G401 (cell line): ENCODE data around the gene CYP4F2. TPM values are rescaled to one million over a fixed set of nuclear protein-coding genes. Genes with fewer than 3 reads are reported as not detected.
"Not testable (repeated sequence)": the region's sequence is repeated elsewhere in the genome, so short reads cannot be mapped to it uniquely, and the experiment has no call there.

Source experiments
- DNase-seq: peaks from one replicate; pipeline ENCODE4 v3.0.0-alpha.2; 2015; ENCODE audit warnings: low spot score
- in situ Hi-C: cut with HindIII; loops from 2 replicates; pipeline ENCODE4 v1.10.0; 2016; ENCODE audit warnings: low sequenced_read_pairs, mixed read lengths
- total RNA-seq: library from RNA; depleted of rRNA; stranded (reverse); fragments of >200 nt; shearing (Covaris generic); gene quantifications from 2 replicates; pipeline ENCODE4 v1.2.3, GENCODE V29; 2014; rRNA removed

CYP4F2 gene
- total RNA-seq, 1 experiment from 2014 or later, result 2.3 TPM

GRCh38 chr19:15829306-15829698 lies 68.6 kb downstream of the CYP4F2 start:
- DNase-seq, result no peak
- in situ Hi-C loops, result no loop called here

- DNase-seq, result peak; percentile 70
- in situ Hi-C loops, result not testable (repeated sequence)
These were observed 69.1 kb downstream of the CYP4F2 start for GRCh38 chr19:15828611-15829305.

- DNase-seq, result peak; percentile 54
- in situ Hi-C loops, result no loop called here
These were observed 69.7 kb downstream of the CYP4F2 start for GRCh38 chr19:15828121-15828610.

Other genes with a start within 250 kb of the CYP4F2 start
- 5.3 and 19.4 TPM in 2 replicates for gene CYP4F12, start 225.0 kb downstream of the CYP4F2 start, total RNA-seq
- gene OR10H2, start 170.1 kb downstream of the CYP4F2 start, total RNA-seq, result not detected in 2 replicates
- gene OR10H3, start 160.1 kb downstream of the CYP4F2 start, total RNA-seq, result not detected in 2 replicates
- not detected in 2 replicates for gene OR10H5, start 110.4 kb downstream of the CYP4F2 start, total RNA-seq
- gene OR10H1, start 82.4 kb downstream of the CYP4F2 start, total RNA-seq, result not detected in 2 replicates
- gene CYP4F11, start 36.5 kb upstream of the CYP4F2 start, total RNA-seq, result 0.75 and 0.80 TPM in 2 replicates
- not detected in 2 replicates for gene OR10H4, start 50.9 kb upstream of the CYP4F2 start, total RNA-seq
- gene TPM4, start 178.4 kb upstream of the CYP4F2 start, total RNA-seq, result 367 and 385 TPM in 2 replicates
- gene RAB8A, start 213.8 kb upstream of the CYP4F2 start, total RNA-seq, result 92.9 and 111 TPM in 2 replicates
- gene HSH2D, start 245.6 kb upstream of the CYP4F2 start, total RNA-seq, result not detected in 2 replicates